ENCODE results near the gene DCTN1.

Gene DCTN1

GRCh38 chr2:74373221-74373676, 6.9 kb downstream of the DCTN1 start:
- no peak for DNase-seq
- no peak overlapping the region for H3K4me3 ChIP-seq (ENCODE audit: control insufficient read depth in 1 of 7, extremely low read depth in 1 of 7, insufficient read depth in 4 of 7, low read depth in 2 of 7, low read length in 6 of 7)
- CTCF ChIA-PET, result no interaction called here
- H3K36me3 ChIP-seq (ENCODE audit: control insufficient read depth in 4 of 4, insufficient read depth in 4 of 4, low read length in 3 of 4), result peaks cover 3 to 69% (median 48%) of the 10 kb centered on the region in 4 experiments
- peaks cover 0 to 12% (median 3%) of the 10 kb centered on the region in 4 experiments for H3K4me1 ChIP-seq (ENCODE audit: control extremely low read depth in 1 of 4, control insufficient read depth in 4 of 4, insufficient read depth in 4 of 4, low read length in 3 of 4)
- POLR2A ChIA-PET, result interaction anchor here (1.0 kb wide), 1 partner anchor 23 kb away, joined by 3 read pairs; no protein-coding TSS in a partner anchor
- WGBS (ENCODE audit: insufficient coverage), result 100% methylated on average over 4 of the region's 5 CpGs
- no peaks in the 10 kb centered on the region for H3K9me3 ChIP-seq (ENCODE audit: control extremely low read depth in 1 of 5, control insufficient read depth in 4 of 5, insufficient read depth in 2 of 5, low read depth in 1 of 5, low read length in 4 of 5)
- H3K27ac ChIP-seq (ENCODE audit: insufficient read depth in 1 of 2, low read depth in 1 of 2, low read length in 2 of 2, poor library complexity in 1 of 2, severe bottlenecking in 2 of 2), result no peak overlapping the region
- no peaks in the 10 kb centered on the region for H3K27me3 ChIP-seq (replicated peaks in 2 of 5; ENCODE audit: control insufficient read depth in 4 of 5, insufficient read depth in 5 of 5, low read length in 4 of 5)

GRCh38 chr2:74372674-74373073, 7.4 kb downstream of the DCTN1 start:
- WGBS (ENCODE audit: insufficient coverage), result 100% methylated on average over 4 of the region's 6 CpGs
- no peak overlapping the region for H3K4me3 ChIP-seq (ENCODE audit: control insufficient read depth in 1 of 7, extremely low read depth in 1 of 7, insufficient read depth in 4 of 7, low read depth in 2 of 7, low read length in 6 of 7)
- no peak for DNase-seq
- H3K27me3 ChIP-seq (replicated peaks in 2 of 5; ENCODE audit: control insufficient read depth in 4 of 5, insufficient read depth in 5 of 5, low read length in 4 of 5), result no peaks in the 10 kb centered on the region
- ChIA-PET CTCF (no interaction called here), POLR2A (no interaction called here)
- H3K36me3 ChIP-seq (ENCODE audit: control insufficient read depth in 4 of 4, insufficient read depth in 4 of 4, low read length in 3 of 4), result peaks cover 7 to 71% (median 52%) of the 10 kb centered on the region in 4 experiments
- no peaks in the 10 kb centered on the region for H3K9me3 ChIP-seq (ENCODE audit: control extremely low read depth in 1 of 5, control insufficient read depth in 4 of 5, insufficient read depth in 2 of 5, low read depth in 1 of 5, low read length in 4 of 5)
- H3K27ac ChIP-seq (ENCODE audit: insufficient read depth in 1 of 2, low read depth in 1 of 2, low read length in 2 of 2, poor library complexity in 1 of 2, severe bottlenecking in 2 of 2), result no peak overlapping the region
- peaks cover 0 to 12% (median 3%) of the 10 kb centered on the region in 4 experiments for H3K4me1 ChIP-seq (ENCODE audit: control extremely low read depth in 1 of 4, control insufficient read depth in 4 of 4, insufficient read depth in 4 of 4, low read length in 3 of 4)

- Histone ChIP-seq H3K4me3 (ENCODE audit: control insufficient read depth in 1 of 7, extremely low read depth in 1 of 7, insufficient read depth in 4 of 7, low read depth in 2 of 7, low read length in 6 of 7) (no peak overlapping the region), H3K4me1 (ENCODE audit: control extremely low read depth in 1 of 4, control insufficient read depth in 4 of 4, insufficient read depth in 4 of 4, low read length in 3 of 4) (peaks cover 0 to 11% (median 3%) of the 10 kb centered on the region in 4 experiments), H3K27ac (ENCODE audit: insufficient read depth in 1 of 2, low read depth in 1 of 2, low read length in 2 of 2, poor library complexity in 1 of 2, severe bottlenecking in 2 of 2) (no peak overlapping the region), H3K36me3 (ENCODE audit: control insufficient read depth in 4 of 4, insufficient read depth in 4 of 4, low read length in 3 of 4) (peaks cover 7 to 72% (median 56%) of the 10 kb centered on the region in 4 experiments), H3K9me3 (ENCODE audit: control extremely low read depth in 1 of 5, control insufficient read depth in 4 of 5, insufficient read depth in 2 of 5, low read depth in 1 of 5, low read length in 4 of 5) (no peaks in the 10 kb centered on the region), H3K27me3 (replicated peaks in 2 of 5; ENCODE audit: control insufficient read depth in 4 of 5, insufficient read depth in 5 of 5, low read length in 4 of 5) (no peaks in the 10 kb centered on the region)
- ChIA-PET POLR2A (no interaction called here), CTCF (interaction anchor here (1.2 to 1.6 kb wide), 3 partner anchors 9 to 75 kb away, joined by 3 to 4 read pairs (median 3); partner anchors contain the start of gene DCTN1)
- WGBS (ENCODE audit: insufficient coverage), result 100% methylated on average over 3 of the region's 9 CpGs
- no peak for DNase-seq
Measured at GRCh38 chr2:74371421-74371820, 8.7 kb downstream of the DCTN1 start.

- WGBS (ENCODE audit: insufficient coverage), result 100% methylated on average over 4 of the region's 7 CpGs
- ChIA-PET CTCF (interaction anchor here (1.1 to 1.6 kb wide), 4 partner anchors 10 to 121 kb away, joined by 3 to 4 read pairs (median 3); partner anchors contain the start of gene DCTN1), POLR2A (no interaction called here)
- no peaks in the 10 kb centered on the region for H3K27me3 ChIP-seq (replicated peaks in 2 of 5; ENCODE audit: control insufficient read depth in 4 of 5, insufficient read depth in 5 of 5, low read length in 4 of 5)
- DNase-seq, result no peak
- H3K9me3 ChIP-seq (ENCODE audit: control extremely low read depth in 1 of 5, control insufficient read depth in 4 of 5, insufficient read depth in 2 of 5, low read depth in 1 of 5, low read length in 4 of 5), result no peaks in the 10 kb centered on the region
- H3K4me3 ChIP-seq (ENCODE audit: control insufficient read depth in 1 of 7, extremely low read depth in 1 of 7, insufficient read depth in 4 of 7, low read depth in 2 of 7, low read length in 6 of 7), result no peak overlapping the region
- peaks cover 7 to 75% (median 61%) of the 10 kb centered on the region in 4 experiments for H3K36me3 ChIP-seq (ENCODE audit: control insufficient read depth in 4 of 4, insufficient read depth in 4 of 4, low read length in 3 of 4)
- no peaks in the 10 kb centered on the region for H3K4me1 ChIP-seq (ENCODE audit: control extremely low read depth in 1 of 4, control insufficient read depth in 4 of 4, insufficient read depth in 4 of 4, low read length in 3 of 4)
- H3K27ac ChIP-seq (ENCODE audit: insufficient read depth in 1 of 2, low read depth in 1 of 2, low read length in 2 of 2, poor library complexity in 1 of 2, severe bottlenecking in 2 of 2), result no peak overlapping the region
Measured at GRCh38 chr2:74369976-74370375, 10.1 kb downstream of the DCTN1 start.

GRCh38 chr2:74368499-74368898, 11.6 kb downstream of the DCTN1 start:
- no peaks in the 10 kb centered on the region for H3K27me3 ChIP-seq (replicated peaks in 2 of 5; ENCODE audit: control insufficient read depth in 4 of 5, insufficient read depth in 5 of 5, low read length in 4 of 5)
- H3K4me1 ChIP-seq (ENCODE audit: control extremely low read depth in 1 of 4, control insufficient read depth in 4 of 4, insufficient read depth in 4 of 4, low read length in 3 of 4), result no peaks in the 10 kb centered on the region
- POLR2A ChIA-PET, result no interaction called here
- CTCF ChIA-PET, result interaction anchor here (1.9 to 2.2 kb wide), 2 partner anchors 13 to 23 kb away, joined by 4 to 7 read pairs; no protein-coding TSS in a partner anchor
- no peak overlapping the region for H3K27ac ChIP-seq (ENCODE audit: insufficient read depth in 1 of 2, low read depth in 1 of 2, low read length in 2 of 2, poor library complexity in 1 of 2, severe bottlenecking in 2 of 2)
- DNase-seq, result no peak
- H3K4me3 ChIP-seq (ENCODE audit: control insufficient read depth in 1 of 7, extremely low read depth in 1 of 7, insufficient read depth in 4 of 7, low read depth in 2 of 7, low read length in 6 of 7), result no peak overlapping the region
- no peaks in the 10 kb centered on the region for H3K9me3 ChIP-seq (ENCODE audit: control extremely low read depth in 1 of 5, control insufficient read depth in 4 of 5, insufficient read depth in 2 of 5, low read depth in 1 of 5, low read length in 4 of 5)
- WGBS (ENCODE audit: insufficient coverage), result 90% methylated on average over 4 of the region's 5 CpGs
- peaks cover 12 to 86% (median 71%) of the 10 kb centered on the region in 4 experiments for H3K36me3 ChIP-seq (ENCODE audit: control insufficient read depth in 4 of 4, insufficient read depth in 4 of 4, low read length in 3 of 4)

- Histone ChIP-seq H3K4me3 (ENCODE audit: control insufficient read depth in 1 of 7, extremely low read depth in 1 of 7, insufficient read depth in 4 of 7, low read depth in 2 of 7, low read length in 6 of 7) (no peak overlapping the region), H3K27ac (ENCODE audit: insufficient read depth in 1 of 2, low read depth in 1 of 2, low read length in 2 of 2, poor library complexity in 1 of 2, severe bottlenecking in 2 of 2) (no peak overlapping the region), H3K36me3 (ENCODE audit: control insufficient read depth in 4 of 4, insufficient read depth in 4 of 4, low read length in 3 of 4) (peaks cover 18 to 94% (median 76%) of the 10 kb centered on the region in 4 experiments), H3K27me3 (replicated peaks in 2 of 5; ENCODE audit: control insufficient read depth in 4 of 5, insufficient read depth in 5 of 5, low read length in 4 of 5) (no peaks in the 10 kb centered on the region), H3K4me1 (ENCODE audit: control extremely low read depth in 1 of 4, control insufficient read depth in 4 of 4, insufficient read depth in 4 of 4, low read length in 3 of 4) (no peaks in the 10 kb centered on the region), H3K9me3 (ENCODE audit: control extremely low read depth in 1 of 5, control insufficient read depth in 4 of 5, insufficient read depth in 2 of 5, low read depth in 1 of 5, low read length in 4 of 5) (no peaks in the 10 kb centered on the region)
- no peak for DNase-seq
- CTCF ChIA-PET, result interaction anchor here (1.9 to 2.2 kb wide), 2 partner anchors 14 to 23 kb away, joined by 4 to 7 read pairs; no protein-coding TSS in a partner anchor
- POLR2A ChIA-PET, result no interaction called here
- 100% methylated on average over 6 of the region's 7 CpGs for WGBS (ENCODE audit: insufficient coverage)
Measured at GRCh38 chr2:74367789-74368188, 12.3 kb downstream of the DCTN1 start.

- CTCF ChIA-PET, result interaction anchor here (1.1 kb wide), 1 partner anchor 12 kb away, joined by 3 read pairs; no protein-coding TSS in a partner anchor
Measured at GRCh38 chr2:74366036-74366435, 14.1 kb downstream of the DCTN1 start.

More at GRCh38 chr2:74366036-74366435, 14.1 kb downstream of the DCTN1 start:
- Histone ChIP-seq H3K9me3 (ENCODE audit: control extremely low read depth in 1 of 5, control insufficient read depth in 4 of 5, insufficient read depth in 2 of 5, low read depth in 1 of 5, low read length in 4 of 5) (no peaks in the 10 kb centered on the region), H3K27me3 (replicated peaks in 2 of 5; ENCODE audit: control insufficient read depth in 4 of 5, insufficient read depth in 5 of 5, low read length in 4 of 5) (no peaks in the 10 kb centered on the region), H3K36me3 (ENCODE audit: control insufficient read depth in 4 of 4, insufficient read depth in 4 of 4, low read length in 3 of 4) (peaks cover 28 to 100% (median 89%) of the 10 kb centered on the region in 4 experiments), H3K27ac (ENCODE audit: insufficient read depth in 1 of 2, low read depth in 1 of 2, low read length in 2 of 2, poor library complexity in 1 of 2, severe bottlenecking in 2 of 2) (no peak overlapping the region), H3K4me1 (ENCODE audit: control extremely low read depth in 1 of 4, control insufficient read depth in 4 of 4, insufficient read depth in 4 of 4, low read length in 3 of 4) (no peaks in the 10 kb centered on the region), H3K4me3 (ENCODE audit: control insufficient read depth in 1 of 7, extremely low read depth in 1 of 7, insufficient read depth in 4 of 7, low read depth in 2 of 7, low read length in 6 of 7) (no peak overlapping the region)
- no peak for DNase-seq
- POLR2A ChIA-PET, result no interaction called here
- WGBS (ENCODE audit: insufficient coverage), result 100% methylated on average over 1 of the region's 3 CpGs

Data from common myeloid progenitor, CD34-positive (primary cell).